Activated CD8-positive, alpha-beta memory T cell treated with anti-CD3 and anti-CD28 coated beads for 36 hours (primary cell): Measurements from ENCODE around the gene ITCH. TPM values are rescaled to one million over a fixed set of nuclear protein-coding genes. Genes with fewer than 3 reads are reported as not detected.
"Not testable (repeated sequence)": the region's sequence is repeated elsewhere in the genome, so short reads cannot be mapped to it uniquely, and the experiment has no call there.

Source experiments
- CTCF ChIA-PET: fragments of 350-600 bp; sonication (Branson Sonifier 250); formaldehyde crosslinking; loops from one replicate; lab custom pipeline; 2021; ENCODE audit warnings: antibody characterized with exemption; lab: Charles Lee
- POLR2A ChIA-PET: fragments of 350-600 bp; sonication (Branson Sonifier 250); formaldehyde crosslinking; loops from one replicate; lab custom pipeline; 2021; ENCODE audit warnings: antibody characterized with exemption; lab: Charles Lee
- total RNA-seq, 2 experiments: library from RNA; stranded (reverse); gene quantifications; one replicate each; pipeline ENCODE4 v1.2.3, GENCODE V29; 2021

Gene ITCH
- 10 to 100 TPM; 44.1 to 44.8 TPM for total RNA-seq

DNA sequence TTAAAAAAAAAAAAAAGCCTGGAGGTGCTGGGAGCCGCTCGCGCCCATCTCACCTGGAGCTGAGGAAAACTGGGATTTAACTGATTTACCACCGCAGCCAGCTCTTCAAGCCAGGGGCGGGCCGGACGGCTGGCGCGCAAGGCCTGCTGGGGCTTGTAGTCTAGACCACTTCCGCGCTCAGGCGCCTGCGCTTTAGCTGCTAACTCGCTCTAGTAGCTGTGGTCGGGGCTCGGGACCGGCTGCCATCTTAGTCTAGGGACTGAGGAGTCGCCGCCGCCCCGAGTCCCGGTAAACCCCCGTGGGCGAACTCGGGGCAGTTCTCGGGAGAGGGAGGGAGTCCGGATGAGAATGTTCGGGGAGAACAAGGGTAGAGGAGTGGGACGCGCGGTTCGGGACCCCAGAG is at the start of gene ITCH:
Gene ITCH, plus strand, starts transcription at position 212 of the 403 bp plus-strand sequence. CDS start 30,539 bp downstream, outside the sequence.
- CTCF ChIA-PET, result interaction anchor here (1.1 to 3.6 kb wide), 3 partner anchors 50 to 407 kb away, joined by 3 to 18 read pairs (median 4); no protein-coding TSS in a partner anchor
- POLR2A ChIA-PET, result interaction anchor here (0.5 to 2.0 kb wide), 9 partner anchors 9 to 1422 kb away, joined by 3 to 7 read pairs (median 4); partner anchors contain the start of genes AHCY and PIGU

DNA sequence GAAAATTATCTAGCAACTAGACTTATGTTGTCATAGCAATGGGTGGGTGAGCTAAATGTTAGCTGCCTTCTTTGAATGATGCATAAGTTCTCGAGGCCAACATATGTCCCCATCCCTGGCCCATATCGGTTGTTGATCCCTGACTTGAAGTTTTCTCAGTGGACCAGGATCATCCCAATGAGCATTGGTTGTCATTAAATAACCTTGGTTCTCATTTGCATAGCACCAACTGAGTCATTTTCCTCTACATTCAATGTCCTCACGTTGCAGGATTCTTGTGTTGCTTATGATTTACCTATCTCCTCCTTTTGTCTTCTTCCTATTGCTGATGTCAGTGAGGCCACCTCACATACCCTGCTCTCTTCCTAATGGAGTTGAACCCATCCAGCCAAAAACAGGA is 47.8 kb upstream of the ITCH start:
- POLR2A ChIA-PET, result no interaction called here
- CTCF ChIA-PET, result interaction anchor here (3.2 kb wide), 1 partner anchor 200 kb away, joined by 37 read pairs; the partner anchor contains the start of gene DYNLRB1

DNA sequence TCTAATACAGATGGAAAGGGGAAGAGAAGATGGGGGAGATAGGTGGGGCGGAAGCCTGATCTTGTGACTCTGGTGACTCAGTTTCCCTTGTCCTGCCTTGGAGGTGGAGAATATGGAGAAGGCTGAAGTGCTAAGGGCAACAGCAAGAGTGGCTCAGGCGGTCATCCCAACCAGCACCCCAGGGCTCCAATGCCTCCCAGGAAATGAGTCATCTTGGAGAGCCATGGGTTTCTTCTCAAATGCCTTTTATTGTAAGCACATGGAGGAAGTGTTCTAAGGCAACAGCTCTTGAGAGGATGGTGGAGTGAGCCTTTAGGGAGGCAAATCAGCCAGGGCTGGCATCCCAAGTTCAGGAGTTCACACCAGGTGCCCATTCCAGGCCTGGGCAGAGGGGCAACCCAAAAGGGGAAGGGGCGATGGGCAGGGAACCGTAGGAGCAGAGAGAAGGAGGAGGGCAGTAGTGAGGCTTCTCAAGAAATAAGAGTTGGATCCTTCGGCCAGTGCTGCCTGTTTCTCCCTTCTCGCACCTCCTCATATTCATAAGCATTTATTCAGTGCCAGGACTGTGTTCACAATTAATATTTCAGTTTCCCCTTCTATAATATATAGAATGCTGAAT is 46.8 kb upstream of the ITCH start:
- ChIA-PET CTCF (no interaction called here), POLR2A (no interaction called here)

DNA sequence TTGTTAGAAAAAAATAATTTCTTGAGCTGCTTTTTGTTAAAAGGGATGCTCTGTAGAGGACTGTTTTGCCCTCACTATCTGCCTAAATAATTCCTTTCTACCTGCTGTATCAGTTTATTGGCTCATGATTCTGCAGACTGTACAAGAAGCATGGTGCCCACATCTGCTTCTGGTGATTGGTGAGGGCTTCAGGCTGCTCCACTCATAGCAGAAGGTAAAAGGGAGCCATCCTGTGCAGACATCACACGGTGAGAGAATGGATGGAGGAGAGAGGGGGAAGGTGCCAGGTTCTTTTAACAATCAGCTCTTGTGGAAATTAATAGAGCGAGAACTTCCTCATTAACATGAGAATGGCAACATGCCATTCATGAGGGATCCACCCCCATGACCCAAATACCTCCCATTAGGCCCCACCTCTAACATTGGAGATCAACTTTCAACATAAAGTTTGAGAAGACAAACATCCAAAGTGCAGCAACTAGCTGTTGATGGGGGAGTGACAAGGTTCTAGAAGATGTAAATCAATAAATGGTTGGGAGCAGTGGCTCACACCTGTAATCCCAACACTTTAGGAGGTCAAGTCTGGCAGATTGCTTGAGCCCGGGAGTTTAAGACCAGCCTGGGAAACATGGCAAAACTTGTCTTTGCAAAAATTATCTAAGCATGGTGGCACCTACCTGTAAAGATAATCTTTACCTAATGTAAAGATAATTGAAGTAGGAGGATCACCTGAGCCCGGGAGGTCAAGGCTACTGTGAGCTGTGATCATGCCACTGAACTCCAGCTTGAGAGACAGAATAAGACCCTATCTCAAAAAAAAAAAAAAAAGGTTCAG is 44.2 kb upstream of the ITCH start:
- POLR2A ChIA-PET, result no interaction called here

DNA sequence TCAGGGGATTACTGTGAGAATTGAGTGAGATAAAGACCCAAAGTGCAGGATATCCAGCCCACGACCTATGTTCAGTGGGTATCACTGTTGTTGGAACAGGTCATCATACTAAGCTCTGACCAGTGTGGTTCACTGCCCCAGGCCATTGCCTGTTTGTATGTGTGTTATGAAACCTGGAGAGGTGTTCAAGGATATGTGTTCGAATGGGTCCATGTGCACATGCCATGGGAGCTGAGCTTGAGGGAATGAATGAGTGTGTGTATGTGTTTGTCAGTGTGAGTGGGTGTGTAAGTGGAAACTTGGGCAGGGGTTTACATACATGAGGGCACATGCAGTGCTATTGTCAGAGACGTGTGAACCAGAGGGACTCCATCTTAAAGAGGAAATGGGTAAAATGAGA is 42.2 kb upstream of the ITCH start:
- ChIA-PET CTCF (interaction anchor here (0.6 kb wide), 1 partner anchor 8 kb away, joined by 3 read pairs; no protein-coding TSS in a partner anchor), POLR2A (no interaction called here)

More for the DNA sequence above, 44.2 kb upstream of the ITCH start:
- CTCF ChIA-PET, result interaction anchor here (0.7 kb wide), 1 partner anchor 286 kb away, joined by 4 read pairs; no protein-coding TSS in a partner anchor

DNA sequence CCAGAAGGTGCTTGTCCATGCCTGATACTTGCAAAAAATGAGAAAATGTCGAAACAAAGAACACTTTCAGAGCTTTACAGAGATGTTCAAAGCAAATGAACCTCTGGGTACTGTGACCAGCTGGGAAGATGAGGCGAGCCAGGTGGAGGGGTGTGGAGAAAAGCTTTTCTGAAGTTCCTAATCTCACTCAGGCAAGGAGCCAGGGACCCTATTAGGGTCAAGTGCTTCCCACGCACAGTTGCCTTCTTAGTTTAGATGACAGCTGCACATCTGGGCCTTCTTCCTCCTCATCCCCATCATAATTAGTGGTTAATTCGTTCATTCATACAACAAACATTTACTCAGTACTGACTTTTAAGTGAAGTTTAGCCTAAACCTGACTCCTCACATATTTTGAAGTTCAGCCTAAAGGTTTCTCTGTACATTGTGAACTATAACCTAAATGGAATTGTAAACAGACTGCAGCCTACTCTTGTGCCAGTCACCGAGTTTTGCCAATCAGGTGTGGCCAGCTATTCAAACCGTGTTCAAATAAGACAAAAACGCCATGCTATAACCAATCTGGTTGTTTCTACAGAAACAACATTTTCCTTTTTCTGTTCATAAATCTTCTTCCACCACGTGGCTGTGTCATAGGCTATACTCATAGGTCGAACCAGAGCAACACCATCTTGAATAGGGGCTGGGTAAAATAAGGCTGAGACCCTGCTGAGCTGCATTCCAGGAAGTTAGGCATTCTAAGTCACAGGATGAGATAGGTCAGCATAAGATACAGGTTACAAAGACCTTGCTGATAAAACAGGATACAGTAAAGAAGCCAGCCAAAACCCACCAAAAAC is 40.6 kb upstream of the ITCH start:
- POLR2A ChIA-PET, result no interaction called here

DNA sequence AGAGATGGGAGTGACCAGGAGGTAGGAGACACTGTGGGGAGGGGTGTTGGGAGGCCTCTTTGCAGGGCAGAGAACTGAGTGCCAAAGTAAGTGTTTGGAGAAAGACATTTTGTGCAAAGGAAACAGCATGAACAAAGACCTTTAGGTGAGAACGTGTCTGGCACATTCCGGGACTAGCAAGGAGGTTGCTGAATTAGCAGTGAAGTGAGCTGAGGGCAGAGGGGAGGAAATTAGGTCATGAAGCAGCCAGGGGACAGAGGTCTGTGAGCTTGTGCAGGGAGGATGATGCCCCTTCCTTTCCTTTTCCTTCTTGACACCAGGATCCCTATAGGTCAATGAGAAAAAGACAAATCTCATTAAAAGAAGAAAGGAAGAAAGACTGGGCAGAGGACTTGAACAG is 38.5 kb upstream of the ITCH start:
- ChIA-PET POLR2A (interaction anchor here (0.6 kb wide), 1 partner anchor 43 kb away, joined by 4 read pairs; no protein-coding TSS in a partner anchor), CTCF (no interaction called here)

More for the DNA sequence above, 40.6 kb upstream of the ITCH start:
- CTCF ChIA-PET, result interaction anchor here (0.8 to 1.2 kb wide), 2 partner anchors 10 to 38 kb away, joined by 3 read pairs; no protein-coding TSS in a partner anchor

DNA sequence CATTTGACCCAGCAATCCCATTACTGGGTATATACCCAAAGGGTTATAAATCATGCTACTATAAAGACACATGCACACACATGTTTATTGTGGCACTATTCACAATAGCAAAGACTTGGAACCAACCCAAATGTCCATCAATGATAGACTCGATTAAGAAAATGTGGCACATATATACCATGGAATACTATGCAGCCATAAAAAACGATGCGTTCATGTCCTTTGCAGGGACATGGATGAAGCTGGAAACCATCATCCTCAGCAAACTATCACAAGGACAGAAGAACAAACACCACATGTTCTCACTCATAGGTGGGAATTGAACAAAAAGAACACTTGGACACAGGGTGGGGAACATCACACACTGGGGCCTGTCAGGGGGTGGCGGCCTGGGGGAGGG is 34.9 kb upstream of the ITCH start:
- CTCF ChIA-PET, POLR2A ChIA-PET: not testable (repeated sequence)

DNA sequence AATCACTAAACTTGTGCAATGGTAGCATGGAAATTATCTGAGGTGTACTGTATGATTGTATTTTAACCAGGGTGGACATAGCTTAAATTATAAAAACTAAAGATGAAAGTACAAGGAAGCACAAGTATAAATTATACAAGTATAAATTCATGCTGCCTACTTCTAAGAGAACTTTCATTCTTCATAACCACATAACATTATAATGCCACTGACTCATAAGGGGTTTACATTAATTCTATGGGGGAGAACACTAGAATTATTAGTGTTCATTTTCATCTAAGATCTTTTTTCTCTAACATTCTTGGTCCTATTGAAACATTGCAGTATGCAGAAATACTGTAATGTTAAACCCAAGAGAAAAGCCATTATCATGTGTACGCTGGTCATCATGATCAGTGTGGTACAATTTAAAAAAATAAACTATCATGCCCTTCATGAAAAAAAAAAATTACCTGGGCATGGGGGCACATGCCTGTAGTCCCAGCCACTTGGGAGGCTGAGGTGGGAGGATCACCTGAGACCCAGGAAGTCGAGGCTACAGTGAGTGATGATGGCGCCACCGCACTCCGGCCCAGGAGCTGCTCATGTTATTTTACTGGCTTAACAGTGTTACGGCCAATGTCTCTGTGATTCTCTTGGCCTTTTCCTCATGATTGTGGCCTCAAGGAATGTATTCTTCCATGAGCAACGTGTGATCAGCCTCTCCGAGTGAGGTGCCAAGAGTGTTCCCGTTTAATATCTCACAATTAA is 34.0 kb upstream of the ITCH start:
- ChIA-PET POLR2A (no interaction called here), CTCF (no interaction called here)

DNA sequence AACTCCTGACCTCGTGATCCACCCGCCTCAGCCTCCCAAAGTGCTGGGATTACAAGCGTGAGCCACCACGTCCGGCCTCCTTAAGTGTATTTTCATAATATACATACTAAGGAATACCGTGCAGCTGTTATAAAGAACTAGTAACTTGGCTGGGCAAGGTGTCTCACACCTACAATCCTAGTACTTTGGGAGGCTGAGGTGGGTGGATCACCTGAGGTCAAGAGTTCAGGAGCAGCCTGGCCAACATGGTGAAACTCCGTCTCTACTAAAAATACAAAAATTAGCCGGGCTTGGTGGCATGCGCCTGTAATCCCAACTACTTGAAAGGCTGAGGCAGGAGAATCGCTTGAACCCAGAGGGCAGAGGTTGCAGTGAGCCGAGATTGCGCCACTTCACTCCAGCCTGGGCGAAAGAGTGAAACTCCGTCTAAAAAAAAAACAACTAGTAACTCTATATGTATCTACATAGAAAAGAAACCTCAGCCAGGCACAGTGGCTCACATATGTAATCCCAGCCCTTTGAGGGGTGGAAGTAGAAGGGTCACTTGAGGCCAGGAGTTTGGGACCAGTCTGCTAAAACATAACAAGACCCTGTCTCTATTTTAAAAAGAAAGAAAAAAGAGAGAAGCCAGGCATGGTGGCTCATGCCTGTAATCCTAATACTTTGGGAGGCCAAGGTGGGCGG is 32.1 kb upstream of the ITCH start:
- CTCF ChIA-PET, POLR2A ChIA-PET: not testable (repeated sequence)

DNA sequence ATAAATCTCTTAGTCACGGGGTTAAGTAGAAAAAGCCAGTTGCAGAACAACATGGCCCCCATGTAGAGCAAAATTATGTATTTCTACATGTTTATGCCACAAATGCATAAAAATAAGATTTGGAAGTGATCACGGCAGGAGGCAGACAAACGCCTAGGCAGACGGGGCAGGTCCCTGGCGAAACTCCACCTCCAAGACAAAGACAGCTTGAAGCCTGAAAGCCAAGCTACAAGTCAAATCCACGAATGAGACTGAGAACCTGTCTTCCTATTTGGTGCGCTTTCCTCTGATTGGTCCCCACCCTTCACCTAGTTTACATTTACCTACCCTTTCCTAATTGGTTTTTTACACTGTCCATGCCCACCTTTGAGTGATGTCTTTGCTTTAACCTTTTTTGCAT is 31.2 kb upstream of the ITCH start:
- POLR2A ChIA-PET, result no interaction called here
- CTCF ChIA-PET, result no interaction called here

DNA sequence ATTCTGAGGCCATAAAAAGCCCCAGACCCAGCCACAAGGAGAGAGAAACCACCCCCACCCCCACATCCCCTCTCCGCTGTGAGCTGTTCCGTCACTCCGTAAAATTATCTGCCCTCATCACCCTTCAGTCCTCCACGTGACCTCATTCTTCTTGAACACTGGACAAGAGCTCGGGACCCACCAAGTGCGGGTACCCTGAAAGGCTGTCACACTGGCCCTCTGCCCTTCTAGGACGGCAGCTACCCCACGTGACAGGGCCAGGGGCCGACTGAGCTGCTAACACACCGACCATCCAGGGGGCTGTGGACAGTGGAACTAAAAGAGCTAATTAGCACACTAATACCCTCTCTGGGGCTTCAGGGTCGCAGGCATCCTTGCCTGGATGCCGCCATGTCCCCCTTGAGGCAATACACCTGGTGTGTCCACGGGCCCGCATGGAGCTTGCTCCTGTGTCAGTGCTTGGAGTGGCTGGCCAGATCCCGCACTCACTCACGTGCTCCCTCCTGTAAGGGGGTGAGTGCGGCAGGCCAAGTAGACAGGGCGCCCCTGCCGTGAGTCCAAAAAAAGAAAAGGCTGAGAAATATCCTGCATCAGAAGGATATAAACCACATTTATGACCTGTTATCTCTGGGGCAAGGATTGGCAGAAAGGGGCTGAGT is 30.7 kb upstream of the ITCH start:
- POLR2A ChIA-PET, result no interaction called here
- CTCF ChIA-PET, result interaction anchor here (1.3 kb wide), 1 partner anchor 20 kb away, joined by 4 read pairs; no protein-coding TSS in a partner anchor

DNA sequence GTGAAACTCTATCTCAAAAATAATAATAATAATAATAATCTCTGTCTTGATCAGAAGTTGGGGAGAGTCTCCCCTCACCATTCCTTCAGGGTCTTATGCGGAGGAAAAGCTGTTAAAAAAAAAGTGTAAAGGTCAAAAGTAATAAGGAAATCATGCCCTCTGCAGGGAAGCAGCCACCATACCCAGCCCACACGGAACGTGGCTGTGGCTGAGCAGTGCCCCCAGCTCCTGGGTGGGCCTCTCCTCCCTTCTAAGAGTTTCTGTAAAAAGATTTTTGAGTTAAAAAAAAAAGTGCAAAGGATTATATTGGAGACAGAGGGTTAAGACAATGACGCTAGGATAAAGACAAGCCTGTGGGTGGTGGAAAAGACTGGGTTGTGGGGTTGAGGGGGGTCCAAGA is 29.3 kb upstream of the ITCH start:
- ChIA-PET POLR2A (no interaction called here), CTCF (interaction anchor here (1.0 kb wide), 1 partner anchor 12 kb away, joined by 3 read pairs; no protein-coding TSS in a partner anchor)

DNA sequence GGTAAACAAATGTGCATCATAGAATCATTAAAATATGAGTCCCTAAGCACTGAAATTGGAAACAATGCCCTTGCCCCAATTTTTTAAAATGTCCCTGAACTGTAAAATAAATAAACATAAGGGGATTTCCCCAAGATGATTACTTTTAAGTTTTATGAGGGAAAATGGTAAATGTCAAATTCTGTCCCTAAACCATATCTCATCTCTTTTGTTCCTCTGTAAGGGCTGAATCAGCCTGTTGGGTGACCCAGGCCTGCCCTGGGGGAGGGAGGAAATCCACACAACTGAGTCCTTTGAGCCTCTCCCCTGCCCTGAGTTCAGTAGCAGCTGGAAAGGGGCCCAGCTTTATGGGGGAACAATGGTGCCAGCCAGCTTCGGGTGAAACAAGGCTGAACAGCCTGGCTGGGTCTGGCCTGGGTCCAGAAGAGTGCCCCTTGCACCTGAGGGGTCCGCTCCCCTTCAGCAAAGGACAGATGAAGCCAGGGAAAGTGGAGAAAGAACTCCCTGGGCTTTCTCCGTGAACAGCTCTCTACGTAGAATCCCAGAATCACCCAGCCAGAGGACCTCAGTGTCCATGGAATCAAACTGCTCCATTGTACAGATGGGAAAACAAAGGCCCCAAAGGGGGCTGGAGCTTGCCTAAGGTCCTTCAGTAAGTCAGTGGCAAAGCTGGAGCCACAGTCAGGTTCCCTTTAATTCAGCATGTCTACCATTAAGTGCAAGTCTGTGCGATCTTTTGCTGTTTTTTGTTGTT is 28.2 kb upstream of the ITCH start:
- POLR2A ChIA-PET, result no interaction called here
- CTCF ChIA-PET, result interaction anchor here (1.0 kb wide), 1 partner anchor 11 kb away, joined by 3 read pairs; no protein-coding TSS in a partner anchor

DNA sequence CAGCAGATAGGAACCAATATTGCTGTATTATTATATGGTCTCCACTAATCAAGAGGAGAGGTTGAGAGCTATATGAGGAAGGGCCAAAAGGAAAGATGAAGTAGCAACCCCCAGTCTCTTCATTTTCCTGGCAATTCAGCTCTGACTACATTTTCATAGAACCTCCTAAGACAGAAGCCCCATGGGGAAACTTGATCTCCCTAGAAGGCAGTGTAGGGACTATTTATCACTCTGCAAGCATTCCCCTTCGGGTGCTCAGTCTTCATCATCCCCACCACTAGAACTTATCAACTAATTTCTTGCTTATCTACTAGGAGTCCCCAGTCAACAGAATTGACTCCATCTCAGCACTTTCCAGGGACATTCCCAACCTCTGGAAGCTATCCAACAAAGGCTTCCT is 25.5 kb upstream of the ITCH start:
- ChIA-PET CTCF (interaction anchor here (0.6 to 2.9 kb wide), 2 partner anchors 25 to 185 kb away, joined by 4 to 12 read pairs; no protein-coding TSS in a partner anchor), POLR2A (no interaction called here)

DNA sequence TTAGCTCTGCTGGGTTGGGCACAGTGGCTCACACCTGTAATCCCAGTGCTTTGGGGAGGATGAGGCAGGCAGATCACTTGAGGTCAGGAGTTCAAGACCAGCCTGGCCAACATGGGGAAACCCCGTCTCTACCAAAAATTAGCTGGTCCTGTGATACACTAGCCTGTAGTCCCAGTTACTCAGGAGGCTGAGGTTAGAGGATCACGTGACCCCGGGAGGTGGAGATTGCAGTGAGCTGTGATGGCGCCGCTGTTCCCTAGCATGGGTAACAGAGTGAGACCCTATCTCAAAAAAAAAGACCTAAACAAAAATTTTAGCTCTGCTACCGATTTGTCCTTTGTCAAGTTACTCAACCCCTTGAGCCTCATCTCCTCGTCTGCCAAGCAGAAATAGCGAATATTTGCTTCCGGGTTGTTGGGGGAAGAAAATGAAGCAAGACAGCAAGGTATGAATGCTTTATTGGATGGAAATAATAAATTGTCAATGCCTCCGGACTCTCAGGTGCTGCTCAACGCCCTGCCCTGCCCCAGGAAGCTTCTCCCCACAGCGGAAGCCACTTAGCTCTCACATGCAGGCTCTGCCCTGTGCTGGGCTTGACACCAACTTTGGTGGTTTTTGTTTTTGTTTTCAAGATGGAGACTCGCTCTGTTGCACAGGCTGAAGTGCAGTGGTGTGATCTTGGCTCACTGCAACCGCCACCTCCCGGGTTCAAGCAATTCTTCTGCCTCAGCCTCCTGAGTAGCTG is 24.9 kb upstream of the ITCH start:
- POLR2A ChIA-PET, result no interaction called here
- CTCF ChIA-PET, result interaction anchor here (0.6 to 2.9 kb wide), 2 partner anchors 26 to 134 kb away, joined by 3 to 12 read pairs; no protein-coding TSS in a partner anchor
